ENCODE measurements around the gene RPGR.

GRCh38 chrX:38293741-38294140, 33.6 kb downstream of the RPGR start:
- no peak for TF ChIP-seq CTCF (conservative IDR thresholded peaks at IDR 0.05)
- no peak for TF ChIP-seq ZFX (IDR thresholded peaks at IDR 0.05)

Data from C4-2B (cell line).